ENCODE measurements around the gene TMEM198.

GRCh38 chr2:219569635-219570034 lies 25.8 kb downstream of the TMEM198 start:
- no peak for TF ChIP-seq CTCF (conservative IDR thresholded peaks at IDR 0.05; ENCODE audit: low read length)
- TF ChIP-seq EZH2phosphoT487 (IDR thresholded peaks at IDR 0.05; ENCODE audit: borderline replicate concordance): no peak

Data from Loucy (cell line).